K562 (cell line): ENCODE measurements around the gene TMEM132D. TPM values are rescaled to one million over a fixed set of nuclear protein-coding genes. Genes with fewer than 3 reads are reported as not detected.

Experiments used
- ATAC-seq: fragments of 200-7000 bp; cut with Tn5 transposase; 3 replicates; pipeline ENCODE4 v1.9.1; 2020; ENCODE audit warnings: moderate library complexity
- BruUV-seq: library from RNA; stranded (reverse); fragments of 400-500 nt; replicated peaks from 2 replicates; lab custom pipeline; 2021; lab: Mats Ljungman, UMichigan
- CTCF ChIA-PET: fragments of 300-600 bp; formaldehyde crosslinking; extraction: SDS; loops from one replicate; lab custom pipeline; 2021; ENCODE audit warnings: low intra/inter-chr PET ratio; lab: Yijun Ruan, JAX
- POLR2A ChIA-PET: fragments of 300-600, 350-650 bp; sonication (Branson Sonifier 250); formaldehyde crosslinking; extraction: SDS; loops from one replicate; lab custom pipeline; 2021; ENCODE audit warnings: antibody characterized with exemption, inconsistent platforms; lab: Yijun Ruan, JAX
- DNase-seq, 4 experiments: peaks; one replicate each; pipeline versions ENCODE4 v3.0.0 to v3.0.0-alpha.2; 2011 to 2018; ENCODE audit warnings: low spot score in 3 of 4, mixed read lengths in 3 of 4; ENCODE audit errors: extremely low read depth in 1 of 4
- FAIRE-seq: peaks from 2 replicates; lab custom pipeline; 2011; peaks lifted over from hg19 to GRCh38; lab: Jason Lieb, UNC
- H2AFZ ChIP-seq: 2 replicates; pipeline ENCODE4 v1.6.0; 2011; ENCODE audit warnings: low read depth, low read length, control low read depth, inconsistent platforms
- H3K27ac ChIP-seq: fragments of 200-600 bp; 3 replicates; pipeline ENCODE4 v1.8.0; 2011; ENCODE audit warnings: low read depth, mild to moderate bottlenecking, control low read depth, inconsistent platforms, low read length, moderate library complexity, mixed read lengths; ENCODE audit errors: extremely low read depth
- H3K27me3 ChIP-seq, 2 experiments: fragments of 300-600 bp in 1 of 2; 2 replicates in 1 of 2; 3 replicates in 1 of 2; pipeline versions ENCODE4 v1.6.0 to v1.8.0; 2011; ENCODE audit warnings: inconsistent platforms in 2 of 2, low read length in 2 of 2, mild to moderate bottlenecking in 1 of 2, mixed read lengths in 1 of 2, moderate library complexity in 1 of 2; ENCODE audit not compliant: control insufficient read depth in 2 of 2, insufficient read depth in 2 of 2
- H3K36me3 ChIP-seq: fragments of 300-600 bp; 3 replicates; pipeline ENCODE4 v1.8.0; 2011; ENCODE audit warnings: mild to moderate bottlenecking, low read length, inconsistent platforms; ENCODE audit not compliant: control insufficient read depth, insufficient read depth
- H3K4me1 ChIP-seq, 2 experiments: fragments of 200-600 bp in 1 of 2; replicated peaks in 1 of 2; 2 replicates in 1 of 2; 3 replicates in 1 of 2; pipeline versions ENCODE4 v1.5.1 to v1.8.0; 2011; ENCODE audit warnings: inconsistent platforms in 2 of 2, low read length in 2 of 2, mild to moderate bottlenecking in 1 of 2, mixed read lengths in 1 of 2, moderate library complexity in 1 of 2; ENCODE audit not compliant: control insufficient read depth in 2 of 2, insufficient read depth in 2 of 2
- H3K4me2 ChIP-seq: 2 replicates; pipeline ENCODE4 v1.6.1; 2011; ENCODE audit warnings: low read length, control low read depth, inconsistent platforms, mixed read lengths; ENCODE audit not compliant: insufficient read depth
- H3K4me3 ChIP-seq: fragments of 200-600 bp; sonication (generic), shearing (Covaris generic); 2 replicates; pipeline ENCODE4 v1.5.1; 2016; ENCODE audit warnings: control low read depth, inconsistent platforms
- H3K79me2 ChIP-seq: fragments of 200-600 bp; 3 replicates; pipeline ENCODE4 v1.8.0; 2011; ENCODE audit warnings: low read length, inconsistent platforms; ENCODE audit not compliant: control insufficient read depth, insufficient read depth
- H3K9ac ChIP-seq, 2 experiments: 2 replicates each; pipeline versions ENCODE4 v1.6.0 to v1.6.1; 2011; ENCODE audit warnings: low read depth in 2 of 2, low read length in 2 of 2, control low read depth in 1 of 2, inconsistent platforms in 1 of 2, mild to moderate bottlenecking in 1 of 2, mixed read lengths in 1 of 2; ENCODE audit not compliant: insufficient read depth in 1 of 2
- H3K9me1 ChIP-seq: one replicate; pipeline ENCODE4 v1.6.0; 2011; ENCODE audit warnings: inconsistent platforms, mild to moderate bottlenecking, low read length, moderate library complexity; ENCODE audit not compliant: control insufficient read depth, insufficient read depth
- H3K9me3 ChIP-seq: replicated peaks from 2 replicates; pipeline ENCODE4 v1.5.1; 2011; ENCODE audit warnings: low read depth, low read length, inconsistent platforms; ENCODE audit not compliant: control insufficient read depth, insufficient read depth
- H4K20me1 ChIP-seq: replicated peaks from 2 replicates; pipeline ENCODE4 v1.6.1; 2011; ENCODE audit warnings: low read length, inconsistent platforms, mixed read lengths; ENCODE audit not compliant: control insufficient read depth, insufficient read depth
- C11orf30 ChIP-seq: fragments of 450-650 bp; IDR thresholded peaks from 2 replicates; pipeline ENCODE4 v1.6.1; 2016; ENCODE audit warnings: low read depth, mild to moderate bottlenecking
- CCAR2 ChIP-seq: fragments of 200-400 bp; formaldehyde crosslinking; IDR thresholded peaks from 2 replicates; pipeline ENCODE4 v1.6.1; 2017; ENCODE audit warnings: mild to moderate bottlenecking, low read depth, low read length
- MCM2 ChIP-seq: fragments of 450-650 bp; IDR thresholded peaks from 2 replicates; pipeline ENCODE4 v1.6.1; 2017; ENCODE audit warnings: low read depth, mild to moderate bottlenecking
- MTF1 ChIP-seq: fragments of 250-450 bp; sonication (Bioruptor Pico); IDR thresholded peaks from 2 replicates; pipeline ENCODE4 v1.9.0; 2021; ENCODE audit warnings: moderate library complexity, mild to moderate bottlenecking, inconsistent platforms, borderline replicate concordance
- MYC ChIP-seq, 2 experiments: fragments of 250-450 bp in 1 of 2; sonication (Bioruptor Pico) in 1 of 2; IDR thresholded peaks; 2 replicates each; pipeline versions ENCODE4 v1.5.1 to v1.6.1; 2012 to 2021; ENCODE audit warnings: low read depth in 2 of 2, borderline replicate concordance in 1 of 2, improper control_type of control experiment in 1 of 2, low read length in 1 of 2, mild to moderate bottlenecking in 1 of 2, moderate library complexity in 1 of 2
- RBM17 ChIP-seq: fragments of 200-400 bp; formaldehyde crosslinking; IDR thresholded peaks from 2 replicates; pipeline ENCODE4 v1.6.1; 2017; ENCODE audit warnings: low read depth, mild to moderate bottlenecking, low read length, borderline replicate concordance
- TEAD2 ChIP-seq: fragments of 450-650 bp; IDR thresholded peaks from 2 replicates; pipeline ENCODE4 v1.6.1; 2016; ENCODE audit warnings: missing genetic modification characterization, control low read depth, missing compliant biosample characterization
- TSC22D4 ChIP-seq: fragments of 450-650 bp; IDR thresholded peaks from 2 replicates; pipeline ENCODE4 v1.6.1; 2016; ENCODE audit warnings: missing genetic modification characterization, missing biosample characterization, control low read depth
- ZKSCAN1 ChIP-seq: fragments of 150-350 bp; IDR thresholded peaks from 2 replicates; pipeline ENCODE4 v1.6.1; 2016; ENCODE audit warnings: low read depth, low read length
- ZNF212 ChIP-seq: fragments of 450-650 bp; formaldehyde crosslinking; IDR thresholded peaks from 2 replicates; pipeline ENCODE4 v1.4.0; 2020; ENCODE audit warnings: mild to moderate bottlenecking
- WGBS: fragments of 100-300 bp; shearing (Covaris generic); methylation state at CpG from one replicate; pipeline ENCODE4 v1.1.6; 2016; ENCODE audit warnings: low coverage, mixed read lengths; ENCODE audit not compliant: insufficient coverage; ENCODE audit errors: missing lambda C conversion rate; 5-methylcytosine and 5-hydroxymethylcytosine counted together
- in situ Hi-C: fragments of 300-500 bp; cut with MboI; formaldehyde crosslinking; loops from 4 replicates; pipeline ENCODE4 v1.15.0; 2018; ENCODE audit warnings: inconsistent platforms, mixed read lengths
- intact Hi-C: fragments of 100-400 bp; cut with micrococcal nuclease; formaldehyde crosslinking; loops from 2 replicates; pipeline ENCODE4 v1.14.2; 2022
- polyA plus RNA-seq, 8 experiments: library from polyadenylated mRNA; depleted of rRNA in 4 of 8; stranded (reverse) in 5 of 8; unstranded in 3 of 8; fragments of >200 nt; fragmentation: Nextera tagmentation in 2 of 8; fragmentation: Illumina TruSeq in 1 of 8; extraction: Ambion mirVana in 2 of 8; extraction: Trizol in 1 of 8; gene quantifications; 2 replicates each; pipeline versions ENCODE4 v1.2.1 to v1.2.3, GENCODE V29; 2011 to 2014; ENCODE audit warnings: inconsistent platforms in 1 of 8, missing spikeins in 1 of 8
- total RNA-seq, 7 experiments: library from RNA; depleted of rRNA in 6 of 7; stranded (reverse); fragments of >200 nt in 6 of 7; fragmentation: Illumina TruSeq in 2 of 7; extraction: Trizol in 2 of 7; gene quantifications; 2 replicates each; pipeline versions ENCODE4 v1.2.1 to v1.2.3, GENCODE V29; 2011 to 2021; ENCODE audit warnings: low replicate concordance in 1 of 7
- TF ChIP-seq, protein P1 (sequence below): fragments of 450-650 bp; conservative IDR thresholded peaks from 2 replicates; pipeline ENCODE4 v1.6.1; 2016; ENCODE audit warnings: missing genetic modification characterization, low read depth, mild to moderate bottlenecking, control low read depth, missing compliant biosample characterization
- TF ChIP-seq, protein P2 (sequence below): IDR thresholded peaks from 2 replicates; pipeline ENCODE4 v1.6.1; 2011; ENCODE audit warnings: borderline replicate concordance, low read depth, mild to moderate bottlenecking, moderate library complexity, low read length; ENCODE audit not compliant: insufficient read depth, poor library complexity, severe bottlenecking

TMEM132D gene
- total and polyA plus RNA-seq, 9 of the 15 experiments (the other 6 are each of a cell fraction or from before 2014, with no cell fraction given) = not detected

DNA sequence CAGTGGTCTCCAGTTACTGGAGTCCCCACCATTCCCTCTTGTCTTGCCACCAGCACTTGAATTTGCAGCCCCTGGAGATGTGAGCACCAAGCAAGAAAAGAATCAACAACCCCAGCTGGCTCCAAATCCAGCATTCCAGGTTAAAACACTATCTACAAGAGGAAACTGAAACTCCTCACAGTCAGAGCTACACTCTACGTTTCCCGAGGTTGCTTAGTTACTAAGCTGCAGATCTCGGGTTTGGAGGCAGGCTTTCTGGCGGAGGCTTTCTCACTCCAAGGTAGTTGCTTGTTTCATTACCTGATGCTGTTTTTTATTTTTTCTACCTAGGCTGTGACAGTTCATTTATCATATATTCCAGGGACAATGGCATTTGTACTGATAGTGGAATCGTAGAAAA is 802.4 kb downstream of the TMEM132D start:
- H3K4me1 ChIP-seq = no peaks in the 10 kb centered on the region
- POLR2A ChIA-PET = interaction anchor here (1.0 to 1.3 kb wide), 2 partner anchors 9 to 13 kb away, joined by 3 read pairs; no protein-coding TSS in a partner anchor
- intact Hi-C loops = no loop called here
- ATAC-seq (no peak), DNase-seq (no peak), FAIRE-seq (no peak)
- peaks cover 7 to 26% of the 10 kb centered on the region in 2 experiments; a peak in 3 of 5 replicates for H3K27me3 ChIP-seq
- H3K36me3 ChIP-seq = no peaks in the 10 kb centered on the region
- 0% methylated on average over 5 of the region's 5 CpGs for WGBS
- H4K20me1 ChIP-seq = no peaks in the 10 kb centered on the region
- no peak for TF ChIP-seq RBM17
- CTCF ChIA-PET = no interaction called here
- no peaks in the 10 kb centered on the region for H3K9me1 ChIP-seq
- in situ Hi-C loops = no loop called here
- H3K9me3 ChIP-seq = no peaks in the 10 kb centered on the region
- H3K9ac ChIP-seq = no peak overlapping the region
- BruUV-seq = no TSS peak
- H2AFZ ChIP-seq = no peak overlapping the region
- H3K4me3 ChIP-seq = no peak overlapping the region
- no peaks in the 10 kb centered on the region for H3K79me2 ChIP-seq
- H3K4me2 ChIP-seq = no peak overlapping the region
- no peak overlapping the region for H3K27ac ChIP-seq

DNA sequence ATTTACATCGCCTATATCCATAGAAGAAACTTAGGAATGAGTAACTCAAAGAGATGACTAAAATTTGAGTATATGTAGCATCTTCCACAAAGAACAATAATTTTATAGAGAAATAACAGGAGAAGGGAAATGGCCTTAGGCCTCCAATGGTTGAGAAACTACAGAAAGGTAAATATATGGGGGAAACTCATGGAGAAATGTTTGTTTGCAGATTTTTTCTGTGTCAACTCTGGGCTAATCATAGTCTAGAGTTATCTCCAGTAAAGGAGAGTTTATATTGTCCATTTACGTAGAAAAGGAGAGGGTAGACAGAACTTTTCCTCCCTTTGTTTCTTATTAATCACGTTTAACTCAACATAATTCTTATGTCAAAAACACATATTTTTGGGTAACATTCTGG is 806.4 kb downstream of the TMEM132D start:
- Histone ChIP-seq H3K27ac (no peak overlapping the region), H3K4me3 (no peak overlapping the region), H3K9me3 (no peaks in the 10 kb centered on the region), H3K36me3 (no peaks in the 10 kb centered on the region), H3K27me3 (peaks cover 7 to 35% of the 10 kb centered on the region in 2 experiments; a peak in 3 of 5 replicates), H3K4me2 (no peak overlapping the region), H4K20me1 (no peaks in the 10 kb centered on the region), H3K9ac (no peak overlapping the region), H3K4me1 (no peaks in the 10 kb centered on the region), H3K79me2 (no peaks in the 10 kb centered on the region), H2AFZ (no peak overlapping the region), H3K9me1 (no peaks in the 10 kb centered on the region)
- in situ Hi-C loops = no loop called here
- ATAC-seq (no peak), DNase-seq (no peak), FAIRE-seq (no peak)
- TF ChIP-seq MTF1 (CRISPR knock-in tag) (no peak), C11orf30 (no peak), MCM2 (no peak), MYC (IDR thresholded peaks at IDR 0.05; ENCODE audit: low read depth, low read length) (no peak), MYC (CRISPR knock-in tag; IDR thresholded peaks at IDR 0.05; ENCODE audit: borderline replicate concordance, low read depth) (no peak), ZKSCAN1 (no peak), TSC22D4 (tag) (no peak), ZNF212 (CRISPR knock-in tag) (no peak), TEAD2 (tag) (no peak), CCAR2 (no peak)
- TF ChIP-seq, protein P1, sequence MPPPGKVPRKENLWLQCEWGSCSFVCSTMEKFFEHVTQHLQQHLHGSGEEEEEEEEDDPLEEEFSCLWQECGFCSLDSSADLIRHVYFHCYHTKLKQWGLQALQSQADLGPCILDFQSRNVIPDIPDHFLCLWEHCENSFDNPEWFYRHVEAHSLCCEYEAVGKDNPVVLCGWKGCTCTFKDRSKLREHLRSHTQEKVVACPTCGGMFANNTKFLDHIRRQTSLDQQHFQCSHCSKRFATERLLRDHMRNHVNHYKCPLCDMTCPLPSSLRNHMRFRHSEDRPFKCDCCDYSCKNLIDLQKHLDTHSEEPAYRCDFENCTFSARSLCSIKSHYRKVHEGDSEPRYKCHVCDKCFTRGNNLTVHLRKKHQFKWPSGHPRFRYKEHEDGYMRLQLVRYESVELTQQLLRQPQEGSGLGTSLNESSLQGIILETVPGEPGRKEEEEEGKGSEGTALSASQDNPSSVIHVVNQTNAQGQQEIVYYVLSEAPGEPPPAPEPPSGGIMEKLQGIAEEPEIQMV (tag) = no peak
- TF ChIP-seq, protein P2, sequence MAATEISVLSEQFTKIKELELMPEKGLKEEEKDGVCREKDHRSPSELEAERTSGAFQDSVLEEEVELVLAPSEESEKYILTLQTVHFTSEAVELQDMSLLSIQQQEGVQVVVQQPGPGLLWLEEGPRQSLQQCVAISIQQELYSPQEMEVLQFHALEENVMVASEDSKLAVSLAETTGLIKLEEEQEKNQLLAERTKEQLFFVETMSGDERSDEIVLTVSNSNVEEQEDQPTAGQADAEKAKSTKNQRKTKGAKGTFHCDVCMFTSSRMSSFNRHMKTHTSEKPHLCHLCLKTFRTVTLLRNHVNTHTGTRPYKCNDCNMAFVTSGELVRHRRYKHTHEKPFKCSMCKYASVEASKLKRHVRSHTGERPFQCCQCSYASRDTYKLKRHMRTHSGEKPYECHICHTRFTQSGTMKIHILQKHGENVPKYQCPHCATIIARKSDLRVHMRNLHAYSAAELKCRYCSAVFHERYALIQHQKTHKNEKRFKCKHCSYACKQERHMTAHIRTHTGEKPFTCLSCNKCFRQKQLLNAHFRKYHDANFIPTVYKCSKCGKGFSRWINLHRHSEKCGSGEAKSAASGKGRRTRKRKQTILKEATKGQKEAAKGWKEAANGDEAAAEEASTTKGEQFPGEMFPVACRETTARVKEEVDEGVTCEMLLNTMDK = no peak
- CTCF ChIA-PET = no interaction called here
- 0% methylated on average over 3 of the region's 3 CpGs for WGBS
- intact Hi-C loops = no loop called here
- POLR2A ChIA-PET = no interaction called here
- no TSS peak for BruUV-seq
